ENCODE results near the gene TPMT.

DNA sequence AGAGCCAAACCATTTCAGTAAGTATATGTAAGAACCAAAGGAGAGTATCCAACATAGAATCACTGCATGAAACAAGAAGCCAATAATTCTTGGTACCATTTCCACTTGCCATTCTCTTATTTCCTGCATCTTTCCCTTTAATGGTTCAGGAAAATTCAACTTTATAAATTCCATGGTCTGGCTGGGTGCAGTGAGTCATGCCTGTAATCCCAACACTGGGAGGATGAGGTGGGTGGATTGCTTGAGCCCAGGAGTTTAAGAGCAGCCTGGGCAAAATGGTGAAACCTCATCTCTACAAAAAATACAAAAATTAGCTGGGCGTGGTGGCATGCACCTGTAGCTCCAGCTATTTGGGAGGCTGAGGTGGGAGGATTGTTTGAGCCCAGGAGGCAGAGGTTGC is 53.6 kb downstream of the TPMT start:
- TF ChIP-seq, protein P1, sequence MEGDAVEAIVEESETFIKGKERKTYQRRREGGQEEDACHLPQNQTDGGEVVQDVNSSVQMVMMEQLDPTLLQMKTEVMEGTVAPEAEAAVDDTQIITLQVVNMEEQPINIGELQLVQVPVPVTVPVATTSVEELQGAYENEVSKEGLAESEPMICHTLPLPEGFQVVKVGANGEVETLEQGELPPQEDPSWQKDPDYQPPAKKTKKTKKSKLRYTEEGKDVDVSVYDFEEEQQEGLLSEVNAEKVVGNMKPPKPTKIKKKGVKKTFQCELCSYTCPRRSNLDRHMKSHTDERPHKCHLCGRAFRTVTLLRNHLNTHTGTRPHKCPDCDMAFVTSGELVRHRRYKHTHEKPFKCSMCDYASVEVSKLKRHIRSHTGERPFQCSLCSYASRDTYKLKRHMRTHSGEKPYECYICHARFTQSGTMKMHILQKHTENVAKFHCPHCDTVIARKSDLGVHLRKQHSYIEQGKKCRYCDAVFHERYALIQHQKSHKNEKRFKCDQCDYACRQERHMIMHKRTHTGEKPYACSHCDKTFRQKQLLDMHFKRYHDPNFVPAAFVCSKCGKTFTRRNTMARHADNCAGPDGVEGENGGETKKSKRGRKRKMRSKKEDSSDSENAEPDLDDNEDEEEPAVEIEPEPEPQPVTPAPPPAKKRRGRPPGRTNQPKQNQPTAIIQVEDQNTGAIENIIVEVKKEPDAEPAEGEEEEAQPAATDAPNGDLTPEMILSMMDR (IDR thresholded peaks at IDR 0.05): no peak
- TF ChIP-seq POLR2AphosphoS5 (IDR thresholded peaks at IDR 0.05; ENCODE audit: low read depth, low read length): no peak

Measured in Panc1 (cell line).